IMR-90 (cell line): ENCODE measurements around the gene OSM. TPM values are rescaled to one million over a fixed set of nuclear protein-coding genes. Genes with fewer than 3 reads are reported as not detected.

Experiments
- ATAC-seq: fragments of 200-7000 bp; cut with Tn5 transposase; 2 replicates; pipeline ENCODE4 v1.9.1; 2020; ENCODE audit warnings: low read depth, mild to moderate bottlenecking, moderate library complexity
- BruUV-seq: library from RNA; stranded (reverse); fragments of 400-500 nt; replicated peaks from 2 replicates; lab custom pipeline; 2021; lab: Mats Ljungman, UMichigan
- CTCF ChIA-PET: fragments of 300-600 bp; formaldehyde crosslinking; extraction: SDS; loops from one replicate; lab custom pipeline; 2021; ENCODE audit warnings: antibody characterized with exemption; lab: Yijun Ruan, JAX
- POLR2A ChIA-PET: fragments of 300-600 bp; sonication (Branson Sonifier 250); formaldehyde crosslinking; loops from one replicate; lab custom pipeline; 2022; ENCODE audit warnings: antibody characterized with exemption; ENCODE audit not compliant: unreplicated experiment; lab: Charles Lee
- DNase-seq: peaks from one replicate; pipeline ENCODE4 v3.0.0; 2013
- H2AFZ ChIP-seq: replicated peaks from 2 replicates; pipeline ENCODE3; 2013; ENCODE audit warnings: low read length, mild to moderate bottlenecking; ENCODE audit not compliant: poor library complexity
- H2AK5ac ChIP-seq: 2 replicates; pipeline ENCODE4 v1.6.1; 2013; ENCODE audit warnings: low read depth, low read length, inconsistent platforms
- H2AK9ac ChIP-seq: replicated peaks from 2 replicates; pipeline ENCODE3; 2013; ENCODE audit warnings: mild to moderate bottlenecking, low read depth, low read length, moderate library complexity; ENCODE audit not compliant: poor library complexity
- H2BK120ac ChIP-seq: 2 replicates; pipeline ENCODE4 v1.6.1; 2013; ENCODE audit warnings: low read depth, low read length, inconsistent platforms
- H2BK15ac ChIP-seq: 3 replicates; pipeline ENCODE4 v1.6.1; 2013; ENCODE audit warnings: low read depth, low read length, inconsistent platforms
- H2BK20ac ChIP-seq: 2 replicates; pipeline ENCODE4 v1.6.1; 2013; ENCODE audit warnings: low read depth, mild to moderate bottlenecking, inconsistent platforms, low read length, moderate library complexity
- H2BK5ac ChIP-seq: 2 replicates; pipeline ENCODE4 v1.6.1; 2013; ENCODE audit warnings: mild to moderate bottlenecking, low read depth, low read length, inconsistent platforms; ENCODE audit not compliant: poor library complexity, severe bottlenecking
- H3K14ac ChIP-seq: replicated peaks from 2 replicates; pipeline ENCODE4 v1.6.1; 2013; ENCODE audit warnings: low read depth, low read length, inconsistent platforms
- H3K18ac ChIP-seq: 2 replicates; pipeline ENCODE4 v1.6.1; 2013; ENCODE audit warnings: low read depth, low read length, control low read depth
- H3K23ac ChIP-seq: 2 replicates; pipeline ENCODE4 v1.6.1; 2013; ENCODE audit warnings: low read depth, low read length, inconsistent platforms
- H3K27ac ChIP-seq: 2 replicates; pipeline ENCODE4 v1.5.1; 2013; ENCODE audit warnings: mild to moderate bottlenecking, control low read depth, low read length; ENCODE audit not compliant: insufficient read depth
- H3K27me3 ChIP-seq: 2 replicates; pipeline ENCODE4 v1.6.1; 2013; ENCODE audit warnings: low read length; ENCODE audit not compliant: control insufficient read depth, insufficient read depth
- H3K36me3 ChIP-seq: 2 replicates; pipeline ENCODE4 v1.6.1; 2013; ENCODE audit warnings: low read length, mixed read lengths; ENCODE audit not compliant: control insufficient read depth, insufficient read depth
- H3K4ac ChIP-seq: 2 replicates; pipeline ENCODE4 v1.6.1; 2013; ENCODE audit warnings: low read depth, low read length, inconsistent platforms
- H3K4me1 ChIP-seq: 2 replicates; pipeline ENCODE4 v1.6.1; 2013; ENCODE audit warnings: low read length, mixed read lengths; ENCODE audit not compliant: control insufficient read depth, insufficient read depth
- H3K4me2 ChIP-seq: 2 replicates; pipeline ENCODE4 v1.6.1; 2013; ENCODE audit warnings: low read depth, mild to moderate bottlenecking, control low read depth, low read length, moderate library complexity
- H3K4me3 ChIP-seq: 2 replicates; pipeline ENCODE4 v1.5.1; 2013; ENCODE audit warnings: low read depth, mild to moderate bottlenecking, control low read depth, low read length, moderate library complexity; ENCODE audit not compliant: insufficient read depth
- H3K56ac ChIP-seq: 2 replicates; pipeline ENCODE4 v1.6.1; 2013; ENCODE audit warnings: low read length, inconsistent platforms; ENCODE audit not compliant: insufficient read depth; ENCODE audit errors: extremely low read depth
- H3K79me1 ChIP-seq, 2 experiments: 2 replicates each; pipeline ENCODE4 v1.6.1; 2013; ENCODE audit warnings: low read length in 2 of 2, inconsistent platforms in 1 of 2, low read depth in 1 of 2
- H3K9ac ChIP-seq: 2 replicates; pipeline ENCODE4 v1.6.1; 2013; ENCODE audit warnings: low read depth, low read length, control low read depth
- H3K9me1 ChIP-seq: 2 replicates; pipeline ENCODE4 v1.6.1; 2013; ENCODE audit warnings: low read length, inconsistent platforms; ENCODE audit not compliant: insufficient read depth
- H3K9me3 ChIP-seq: 2 replicates; pipeline ENCODE4 v1.6.1; 2013; ENCODE audit warnings: low read length; ENCODE audit not compliant: control insufficient read depth, insufficient read depth
- H4K20me1 ChIP-seq: 2 replicates; pipeline ENCODE4 v1.6.1; 2013; ENCODE audit warnings: low read length, inconsistent platforms; ENCODE audit not compliant: insufficient read depth
- H4K5ac ChIP-seq: 2 replicates; pipeline ENCODE4 v1.6.1; 2013; ENCODE audit warnings: mild to moderate bottlenecking, low read depth, low read length, control low read depth
- H4K8ac ChIP-seq, 2 experiments: 2 replicates each; pipeline ENCODE4 v1.6.1; 2013; ENCODE audit warnings: low read depth in 2 of 2, low read length in 2 of 2, control low read depth in 1 of 2, inconsistent platforms in 1 of 2
- H4K91ac ChIP-seq: 2 replicates; pipeline ENCODE4 v1.6.1; 2013; ENCODE audit warnings: low read depth, low read length, inconsistent platforms; ENCODE audit not compliant: insufficient read depth
- BHLHE40 ChIP-seq: fragments of 150-350 bp; IDR thresholded peaks from 2 replicates; pipeline ENCODE4 v1.6.1; 2016; ENCODE audit warnings: mild to moderate bottlenecking, low read depth, low read length
- CEBPB ChIP-seq: IDR thresholded peaks from 2 replicates; pipeline ENCODE4 v1.6.1; 2012; ENCODE audit warnings: low read depth, low read length, improper control_type of control experiment
- CHD1 ChIP-seq: IDR thresholded peaks from 2 replicates; pipeline ENCODE4 v1.6.1; 2012; ENCODE audit warnings: low read depth, low read length, improper control_type of control experiment
- CTCF ChIP-seq: conservative IDR thresholded peaks from 2 replicates; pipeline ENCODE4 v1.5.1; 2012; ENCODE audit warnings: mild to moderate bottlenecking, low read depth, low read length, improper control_type of control experiment
- ELK1 ChIP-seq: fragments of 150-350 bp; IDR thresholded peaks from 2 replicates; pipeline ENCODE4 v1.6.1; 2016; ENCODE audit warnings: low read depth, mild to moderate bottlenecking, low read length, moderate library complexity, borderline replicate concordance
- FOS ChIP-seq: fragments of 150-350 bp; IDR thresholded peaks from 2 replicates; pipeline ENCODE4 v1.6.1; 2016; ENCODE audit warnings: low read depth, low read length
- MAFK ChIP-seq: IDR thresholded peaks from 2 replicates; pipeline ENCODE4 v1.6.1; 2012; ENCODE audit warnings: low read depth, low read length, improper control_type of control experiment
- MAZ ChIP-seq: IDR thresholded peaks from 2 replicates; pipeline ENCODE4 v1.6.1; 2012; ENCODE audit warnings: low read depth, mild to moderate bottlenecking, low read length, improper control_type of control experiment, moderate library complexity, borderline replicate concordance
- MXI1 ChIP-seq: IDR thresholded peaks from 2 replicates; pipeline ENCODE4 v1.6.1; 2012; ENCODE audit warnings: low read depth, mild to moderate bottlenecking, low read length, moderate library complexity, borderline replicate concordance
- NFE2L2 ChIP-seq: fragments of 150-350 bp; IDR thresholded peaks from 2 replicates; pipeline ENCODE4 v1.6.1; 2016; ENCODE audit warnings: low read depth, mild to moderate bottlenecking, low read length
- POLR2A ChIP-seq: IDR thresholded peaks from 2 replicates; pipeline ENCODE4 v1.6.1; 2012; ENCODE audit warnings: mild to moderate bottlenecking, low read depth, low read length
- RAD21 ChIP-seq: IDR thresholded peaks from 2 replicates; pipeline ENCODE4 v1.6.1; 2012; ENCODE audit warnings: low read length, improper control_type of control experiment
- RCOR1 ChIP-seq: IDR thresholded peaks from 2 replicates; pipeline ENCODE4 v1.6.1; 2012; ENCODE audit warnings: mild to moderate bottlenecking, low read length, improper control_type of control experiment; ENCODE audit not compliant: insufficient replicate concordance
- RFX5 ChIP-seq: IDR thresholded peaks from 2 replicates; pipeline ENCODE4 v1.8.0; 2012; ENCODE audit warnings: low read depth, mild to moderate bottlenecking, low read length, moderate library complexity
- SMC3 ChIP-seq: fragments of 150-350 bp; IDR thresholded peaks from 2 replicates; pipeline ENCODE4 v1.6.1; 2016; ENCODE audit warnings: low read depth, mild to moderate bottlenecking, antibody characterized with exemption, low read length, moderate library complexity
- WGBS, 2 experiments: methylation state at CpG; one replicate each; pipeline versions ENCODE4 v1.1.5 to v1.1.7; 2013; ENCODE audit warnings: missing lambda C conversion rate in 2 of 2; ENCODE audit not compliant: insufficient read length in 1 of 2; ENCODE audit errors: extremely low coverage in 2 of 2; 5-methylcytosine and 5-hydroxymethylcytosine counted together
- dilution Hi-C: fragments of 300-500 bp; cut with HindIII; formaldehyde crosslinking; loops from one replicate; pipeline ENCODE4 v1.14.3; 2018; ENCODE audit warnings: low sequenced_read_pairs; ENCODE audit not compliant: unreplicated experiment
- in situ Hi-C: fragments of 300-500 bp; cut with MboI; formaldehyde crosslinking; loops from 3 replicates; pipeline ENCODE4 v1.14.3; 2019; ENCODE audit warnings: low sequenced_read_pairs, inconsistent platforms, mixed read lengths
- intact Hi-C: fragments of 100-400 bp; cut with micrococcal nuclease; formaldehyde crosslinking; loops from 2 replicates; pipeline ENCODE4 v1.10.0; 2022
- polyA plus RNA-seq, 3 experiments: library from polyadenylated mRNA; depleted of rRNA; stranded (reverse); fragments of >200 nt; gene quantifications; 2 replicates each; pipeline ENCODE4 v1.2.3, GENCODE V29; 2012; ENCODE audit warnings: low replicate concordance in 1 of 3
- total RNA-seq: library from RNA; depleted of rRNA; stranded (reverse); fragments of >200 nt; gene quantifications from 2 replicates; pipeline ENCODE4 v1.2.3, GENCODE V29; 2012
- TF ChIP-seq, protein P1 (sequence below): fragments of 150-350 bp; IDR thresholded peaks from 2 replicates; pipeline ENCODE4 v1.6.1; 2017; ENCODE audit warnings: mild to moderate bottlenecking, antibody characterized with exemption, low read length, low read depth

Gene OSM
- total and polyA plus RNA-seq, 2 of the 4 experiments (the other 2 are of a cell fraction) = not detected

GRCh38 chr22:30260276-30260675 lies 6.4 kb downstream of the OSM start:
- no peaks in the 10 kb centered on the region for H4K20me1 ChIP-seq
- H2AK9ac ChIP-seq = peak overlapping the region; percentile 31
- ATAC-seq = no peak
- no peaks in the 10 kb centered on the region; the same call in 1 of the 2 replicates for H3K27me3 ChIP-seq
- H3K23ac ChIP-seq = no peak overlapping the region
- H3K56ac ChIP-seq = no peak overlapping the region
- H3K36me3 ChIP-seq = no peaks in the 10 kb centered on the region
- no peak overlapping the region for H3K4ac ChIP-seq
- intact Hi-C loops (no loop called here), in situ Hi-C loops (loop anchor here (5.0 kb wide), 1 partner anchor 153 kb away; no protein-coding TSS in a partner anchor), dilution Hi-C loops (no loop called here)
- POLR2A ChIA-PET = no interaction called here
- TF ChIP-seq MAZ (no peak), POLR2A (no peak), RFX5 (no peak), RCOR1 (no peak), BHLHE40 (no peak), RAD21 (no peak), MXI1 (no peak), CHD1 (no peak), NFE2L2 (no peak), SMC3 (no peak), ELK1 (no peak), FOS (no peak), CEBPB (no peak), CTCF (no peak), MAFK (no peak)
- TF ChIP-seq, protein P1, sequence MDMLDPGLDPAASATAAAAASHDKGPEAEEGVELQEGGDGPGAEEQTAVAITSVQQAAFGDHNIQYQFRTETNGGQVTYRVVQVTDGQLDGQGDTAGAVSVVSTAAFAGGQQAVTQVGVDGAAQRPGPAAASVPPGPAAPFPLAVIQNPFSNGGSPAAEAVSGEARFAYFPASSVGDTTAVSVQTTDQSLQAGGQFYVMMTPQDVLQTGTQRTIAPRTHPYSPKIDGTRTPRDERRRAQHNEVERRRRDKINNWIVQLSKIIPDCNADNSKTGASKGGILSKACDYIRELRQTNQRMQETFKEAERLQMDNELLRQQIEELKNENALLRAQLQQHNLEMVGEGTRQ = no peak
- no peak overlapping the region for H3K14ac ChIP-seq
- no peak overlapping the region for H3K4me2 ChIP-seq
- H2AFZ ChIP-seq = peak overlapping the region; percentile 34
- H3K9me3 ChIP-seq = no peaks in the 10 kb centered on the region
- no peak overlapping the region for H2BK20ac ChIP-seq
- no peak overlapping the region for H3K18ac ChIP-seq
- H3K4me1 ChIP-seq = peaks cover 8% of the 10 kb centered on the region
- H2BK5ac ChIP-seq = no peak overlapping the region
- no peak overlapping the region for H3K9ac ChIP-seq
- no peaks in the 10 kb centered on the region for H3K79me1 ChIP-seq
- WGBS, 2 experiments = 100% methylated on average over 1 of the region's 11 CpGs; no CpG with 5 or more reads in 1 of the 2 experiments
- H3K9me1 ChIP-seq = no peaks in the 10 kb centered on the region; the same call in 1 of the 2 replicates
- no peak overlapping the region for H4K8ac ChIP-seq
- no peak for DNase-seq
- no peak overlapping the region for H2BK15ac ChIP-seq
- no peak overlapping the region for H2BK120ac ChIP-seq
- H3K27ac ChIP-seq = no peak overlapping the region
- H4K91ac ChIP-seq = no peak overlapping the region
- 0 out of 2 replicates have a peak overlapping the region, but pooled peaks have one; percentile 3 for H2AK5ac ChIP-seq
- no peak overlapping the region for H3K4me3 ChIP-seq
- BruUV-seq = no TSS peak
- CTCF ChIA-PET = interaction anchor here (1.2 to 1.3 kb wide), 2 partner anchors 28 to 78 kb away, joined by 3 to 5 read pairs; no protein-coding TSS in a partner anchor
- H4K5ac ChIP-seq = no peak overlapping the region
